ENCODE measurements around the gene SERINC5. TPM values are rescaled to one million over a fixed set of nuclear protein-coding genes. Genes with fewer than 3 reads are reported as not detected.

The SERINC5 gene
- total RNA-seq = 48.5 and 53.9 TPM in 2 replicates

DNA sequence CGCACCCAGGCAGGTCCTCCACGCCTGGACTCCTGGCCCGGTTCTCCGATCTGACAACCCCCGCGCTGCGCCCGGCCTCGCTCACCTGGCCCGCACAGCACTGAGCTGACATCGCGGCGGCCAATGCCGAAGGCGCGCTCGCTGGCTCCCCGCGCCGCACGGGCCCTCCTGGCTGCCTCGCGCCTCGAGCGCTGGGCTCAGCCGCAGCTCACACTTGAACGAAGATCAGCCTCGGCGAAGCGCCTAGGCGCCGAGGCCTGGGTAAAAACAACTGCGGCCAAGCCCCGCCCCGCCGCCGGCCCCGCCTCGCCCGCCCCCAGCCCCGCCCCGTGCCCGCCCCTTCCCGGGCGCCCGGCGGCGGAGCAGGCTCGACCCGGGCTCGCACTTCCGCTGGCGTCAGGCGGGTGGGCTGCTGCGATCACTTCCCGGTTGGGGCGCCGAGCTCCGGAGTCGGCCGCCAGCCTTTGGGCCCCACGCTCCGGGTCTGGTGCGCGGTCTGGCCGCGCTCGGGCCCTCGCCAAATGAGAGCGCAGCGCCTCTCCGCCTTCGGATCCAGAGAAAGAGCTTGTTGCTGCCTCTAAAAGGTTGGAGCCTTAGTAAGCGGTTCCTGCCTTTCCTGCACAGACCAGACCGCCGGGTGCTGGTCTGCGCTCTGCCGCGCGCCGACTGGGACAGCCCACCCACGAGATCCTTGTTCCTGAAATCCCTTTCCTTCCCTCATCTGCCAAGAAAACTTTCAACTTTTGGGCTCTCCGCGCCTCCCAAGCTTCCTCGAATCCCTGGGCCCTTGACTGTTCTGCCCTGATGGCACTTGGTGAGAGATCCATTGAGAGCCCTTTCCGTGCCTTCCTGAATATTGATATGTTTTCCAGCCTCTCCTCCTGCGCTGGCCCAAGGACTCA is at the start of gene SERINC5:
SERINC5 (minus strand) TSS at position 238 of the 902 bp plus-strand sequence; CDS start at position 112, 126 bp downstream.

Other genes with a start within 250 kb of the SERINC5 start
- 0.68 and 1.00 TPM in 2 replicates for gene THBS4, start 220.7 kb downstream of the SERINC5 start, total RNA-seq
- not detected in 2 replicates for gene SPZ1, start 64.0 kb upstream of the SERINC5 start, total RNA-seq
- 26.0 and 32.5 TPM in 2 replicates for gene ZFYVE16, start 152.0 kb upstream of the SERINC5 start, total RNA-seq
- gene FAM151B, start 232.1 kb upstream of the SERINC5 start, total RNA-seq = 1.4 and 2.8 TPM in 2 replicates